ENCODE data around the gene BCAR1. TPM values are rescaled to one million over a fixed set of nuclear protein-coding genes. Genes with fewer than 3 reads are reported as not detected.

Gene BCAR1
- total and polyA plus RNA-seq, 2 of the 13 experiments (the other 11 are each of a cell fraction or from before 2014, with no cell fraction given) = 48.1 to 51.7 TPM

DNA sequence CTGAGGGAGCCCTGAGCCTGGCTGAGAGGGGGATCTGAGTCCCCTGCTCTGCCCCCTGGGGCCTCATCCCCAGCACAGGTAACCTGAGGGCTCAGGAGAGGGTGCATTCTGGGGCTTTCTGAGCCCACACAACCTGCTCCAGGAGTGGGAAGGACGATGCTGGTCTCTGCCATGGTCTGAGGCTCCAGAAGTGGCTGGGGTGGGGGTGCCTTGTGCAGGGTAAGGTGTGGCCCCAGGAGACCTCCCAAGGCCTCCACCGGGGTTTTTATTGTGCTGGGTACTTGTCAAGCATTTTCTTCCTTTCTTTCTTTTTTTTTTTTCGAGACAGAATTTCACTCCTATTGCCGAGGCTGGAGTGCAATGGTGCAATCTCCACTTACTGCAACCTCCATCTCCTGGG is 32.3 kb downstream of the BCAR1 start (continued):
- TF ChIP-seq CBX2 (IDR thresholded peaks at IDR 0.05; ENCODE audit: low read depth, low read length) = no peak
- TF ChIP-seq CBX2 (CRISPR knock-in tag; IDR thresholded peaks at IDR 0.05; ENCODE audit: low read depth) = no peak

DNA sequence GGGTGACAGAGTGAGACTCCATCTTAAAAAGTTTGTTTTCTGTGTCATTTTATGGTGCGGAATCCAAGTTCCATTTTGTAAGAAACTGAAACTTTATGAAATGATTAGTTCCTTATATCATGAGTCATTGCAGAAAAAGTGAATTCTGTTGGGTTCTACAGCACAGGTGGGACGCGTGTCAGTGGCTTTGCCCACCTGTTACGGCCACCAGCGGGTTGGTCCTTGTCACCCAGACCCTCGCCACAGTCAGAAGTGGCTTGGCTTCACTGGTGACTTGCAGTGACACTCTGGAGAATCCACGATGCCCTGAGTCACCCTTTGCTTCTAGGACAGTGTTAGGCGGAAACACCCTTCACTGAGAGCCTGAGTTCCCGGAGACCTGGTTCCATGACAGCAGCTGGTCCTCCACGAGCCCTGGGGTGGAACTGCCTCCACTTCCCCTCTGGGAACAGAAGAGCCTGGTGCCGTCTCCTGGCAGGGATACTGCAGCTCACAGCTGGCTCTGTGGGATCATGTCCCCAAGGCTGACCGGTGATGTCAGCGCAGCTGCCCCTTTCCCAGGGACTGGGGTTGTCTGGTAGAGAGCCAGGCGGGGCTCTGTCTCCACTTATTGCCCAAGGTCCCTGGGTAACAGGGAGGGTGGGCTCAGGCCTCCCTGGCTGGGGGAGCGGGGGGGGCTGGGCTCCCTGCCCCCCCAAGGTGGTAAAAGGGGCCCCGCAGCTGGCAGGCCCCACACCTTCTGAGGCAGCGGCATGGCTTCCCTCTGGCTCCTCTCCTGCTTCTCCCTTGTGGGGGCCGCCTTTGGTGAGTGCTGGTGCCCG is 33.0 kb downstream of the BCAR1 start, which contains the start of gene CTRB1:
Gene CTRB1 (plus strand): TSS at position 733 of the 821 bp plus-strand sequence. CDS start 20 bp downstream, at position 753.
- WGBS (ENCODE audit: low lambda C conversion rate) = 38% methylated on average over 11 of the region's 19 CpGs
- H2AFZ ChIP-seq (ENCODE audit: low read length) = no peak within 1 kb of the TSS
- no peak within 1 kb of the TSS for H3K27ac ChIP-seq (ENCODE audit: extremely low read length, insufficient read depth, low read length)
- no peaks in the 10 kb centered on the region for H3K79me2 ChIP-seq (ENCODE audit: insufficient read depth, low read length)
- H3K4me3 ChIP-seq (replicated peaks in 1 of 3; ENCODE audit: insufficient read depth in 1 of 3, low read depth in 2 of 3, low read length in 3 of 3) = peak within 1 kb of the TSS in 2 of 3 experiments; percentile 27 to 60; a peak in 4 of 6 replicates
- H3K4me1 ChIP-seq (ENCODE audit: insufficient read depth, low read length) = peaks cover 63% of the 10 kb centered on the region
- intact Hi-C loops (cut with micrococcal nuclease; ENCODE audit: unreplicated experiment) (no loop called here), in situ Hi-C loops (cut with HindIII; ENCODE audit: extremely low pct_ligation_motif_present, low pct_unique_long_range_greater_than_20kb) (no loop called here)
- no peaks in the 10 kb centered on the region for H4K20me1 ChIP-seq (ENCODE audit: insufficient read depth, low read length)
- no TSS peak for BruUV-seq (replicated peaks)
- ATAC-seq (peak; percentile 54), DNase-seq (ENCODE audit: low spot score) (no peak), FAIRE-seq (no peak)
- H3K36me3 ChIP-seq (replicated peaks in 1 of 2; ENCODE audit: control insufficient read depth in 1 of 2, insufficient read depth in 2 of 2, low read length in 2 of 2) = no peaks in the 10 kb centered on the region
- ChIA-PET CTCF (ENCODE audit: low intra/inter-chr PET ratio, low total read pairs) (no interaction called here), POLR2A (interaction anchor here (0.9 to 1.3 kb wide), 2 partner anchors 15 to 27 kb away, joined by 3 read pairs; no protein-coding TSS in a partner anchor)
- no peaks in the 10 kb centered on the region for H3K9me3 ChIP-seq (ENCODE audit: low read length)
- peak within 1 kb of the TSS; percentile 78 for H3K4me2 ChIP-seq (ENCODE audit: low read depth, low read length)
- peaks cover 4 to 39% of the 10 kb centered on the region in 2 experiments; a peak in 3 of 5 replicates for H3K27me3 ChIP-seq (ENCODE audit: control insufficient read depth in 1 of 2, insufficient read depth in 2 of 2, low read length in 2 of 2)
- H3K9ac ChIP-seq (ENCODE audit: insufficient read depth, low read depth, low read length) = peak within 1 kb of the TSS; percentile 44; the same call in 1 of the 2 replicates
- TF ChIP-seq, protein P1, sequence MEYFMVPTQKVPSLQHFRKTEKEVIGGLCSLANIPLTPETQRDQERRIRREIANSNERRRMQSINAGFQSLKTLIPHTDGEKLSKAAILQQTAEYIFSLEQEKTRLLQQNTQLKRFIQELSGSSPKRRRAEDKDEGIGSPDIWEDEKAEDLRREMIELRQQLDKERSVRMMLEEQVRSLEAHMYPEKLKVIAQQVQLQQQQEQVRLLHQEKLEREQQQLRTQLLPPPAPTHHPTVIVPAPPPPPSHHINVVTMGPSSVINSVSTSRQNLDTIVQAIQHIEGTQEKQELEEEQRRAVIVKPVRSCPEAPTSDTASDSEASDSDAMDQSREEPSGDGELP (IDR thresholded peaks at IDR 0.05; ENCODE audit: borderline replicate concordance, low read depth) = peak; percentile 43; the same call in 1 of the 2 replicates
- TF ChIP-seq, protein P2, sequence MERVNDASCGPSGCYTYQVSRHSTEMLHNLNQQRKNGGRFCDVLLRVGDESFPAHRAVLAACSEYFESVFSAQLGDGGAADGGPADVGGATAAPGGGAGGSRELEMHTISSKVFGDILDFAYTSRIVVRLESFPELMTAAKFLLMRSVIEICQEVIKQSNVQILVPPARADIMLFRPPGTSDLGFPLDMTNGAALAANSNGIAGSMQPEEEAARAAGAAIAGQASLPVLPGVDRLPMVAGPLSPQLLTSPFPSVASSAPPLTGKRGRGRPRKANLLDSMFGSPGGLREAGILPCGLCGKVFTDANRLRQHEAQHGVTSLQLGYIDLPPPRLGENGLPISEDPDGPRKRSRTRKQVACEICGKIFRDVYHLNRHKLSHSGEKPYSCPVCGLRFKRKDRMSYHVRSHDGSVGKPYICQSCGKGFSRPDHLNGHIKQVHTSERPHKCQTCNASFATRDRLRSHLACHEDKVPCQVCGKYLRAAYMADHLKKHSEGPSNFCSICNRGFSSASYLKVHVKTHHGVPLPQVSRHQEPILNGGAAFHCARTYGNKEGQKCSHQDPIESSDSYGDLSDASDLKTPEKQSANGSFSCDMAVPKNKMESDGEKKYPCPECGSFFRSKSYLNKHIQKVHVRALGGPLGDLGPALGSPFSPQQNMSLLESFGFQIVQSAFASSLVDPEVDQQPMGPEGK (CRISPR knock-in tag; IDR thresholded peaks at IDR 0.05) = peak; percentile 56
- TF ChIP-seq NR2F6 (IDR thresholded peaks at IDR 0.05) (no peak), NR2F6 (CRISPR knock-in tag; IDR thresholded peaks at IDR 0.05) (no peak), ZBTB7A (CRISPR knock-in tag; IDR thresholded peaks at IDR 0.05) (peak; percentile 17; the same call in 1 of the 2 replicates), ZNF138 (CRISPR knock-in tag; IDR thresholded peaks at IDR 0.05; ENCODE audit: low read depth) (no peak), ZNF605 (CRISPR knock-in tag; IDR thresholded peaks at IDR 0.05) (no peak), MED1 (CRISPR knock-in tag; IDR thresholded peaks at IDR 0.05) (no peak), TBX2 (CRISPR knock-in tag; IDR thresholded peaks at IDR 0.05; ENCODE audit: borderline replicate concordance) (peak; percentile 7; the same call in 1 of the 2 replicates)
- TF ChIP-seq, protein P3, sequence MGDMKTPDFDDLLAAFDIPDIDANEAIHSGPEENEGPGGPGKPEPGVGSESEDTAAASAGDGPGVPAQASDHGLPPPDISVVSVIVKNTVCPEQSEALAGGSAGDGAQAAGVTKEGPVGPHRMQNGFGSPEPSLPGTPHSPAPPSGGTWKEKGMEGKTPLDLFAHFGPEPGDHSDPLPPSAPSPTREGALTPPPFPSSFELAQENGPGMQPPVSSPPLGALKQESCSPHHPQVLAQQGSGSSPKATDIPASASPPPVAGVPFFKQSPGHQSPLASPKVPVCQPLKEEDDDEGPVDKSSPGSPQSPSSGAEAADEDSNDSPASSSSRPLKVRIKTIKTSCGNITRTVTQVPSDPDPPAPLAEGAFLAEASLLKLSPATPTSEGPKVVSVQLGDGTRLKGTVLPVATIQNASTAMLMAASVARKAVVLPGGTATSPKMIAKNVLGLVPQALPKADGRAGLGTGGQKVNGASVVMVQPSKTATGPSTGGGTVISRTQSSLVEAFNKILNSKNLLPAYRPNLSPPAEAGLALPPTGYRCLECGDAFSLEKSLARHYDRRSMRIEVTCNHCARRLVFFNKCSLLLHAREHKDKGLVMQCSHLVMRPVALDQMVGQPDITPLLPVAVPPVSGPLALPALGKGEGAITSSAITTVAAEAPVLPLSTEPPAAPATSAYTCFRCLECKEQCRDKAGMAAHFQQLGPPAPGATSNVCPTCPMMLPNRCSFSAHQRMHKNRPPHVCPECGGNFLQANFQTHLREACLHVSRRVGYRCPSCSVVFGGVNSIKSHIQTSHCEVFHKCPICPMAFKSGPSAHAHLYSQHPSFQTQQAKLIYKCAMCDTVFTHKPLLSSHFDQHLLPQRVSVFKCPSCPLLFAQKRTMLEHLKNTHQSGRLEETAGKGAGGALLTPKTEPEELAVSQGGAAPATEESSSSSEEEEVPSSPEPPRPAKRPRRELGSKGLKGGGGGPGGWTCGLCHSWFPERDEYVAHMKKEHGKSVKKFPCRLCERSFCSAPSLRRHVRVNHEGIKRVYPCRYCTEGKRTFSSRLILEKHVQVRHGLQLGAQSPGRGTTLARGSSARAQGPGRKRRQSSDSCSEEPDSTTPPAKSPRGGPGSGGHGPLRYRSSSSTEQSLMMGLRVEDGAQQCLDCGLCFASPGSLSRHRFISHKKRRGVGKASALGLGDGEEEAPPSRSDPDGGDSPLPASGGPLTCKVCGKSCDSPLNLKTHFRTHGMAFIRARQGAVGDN (CRISPR knock-in tag; IDR thresholded peaks at IDR 0.05) = peak; percentile 54
- TF ChIP-seq, protein P4, sequence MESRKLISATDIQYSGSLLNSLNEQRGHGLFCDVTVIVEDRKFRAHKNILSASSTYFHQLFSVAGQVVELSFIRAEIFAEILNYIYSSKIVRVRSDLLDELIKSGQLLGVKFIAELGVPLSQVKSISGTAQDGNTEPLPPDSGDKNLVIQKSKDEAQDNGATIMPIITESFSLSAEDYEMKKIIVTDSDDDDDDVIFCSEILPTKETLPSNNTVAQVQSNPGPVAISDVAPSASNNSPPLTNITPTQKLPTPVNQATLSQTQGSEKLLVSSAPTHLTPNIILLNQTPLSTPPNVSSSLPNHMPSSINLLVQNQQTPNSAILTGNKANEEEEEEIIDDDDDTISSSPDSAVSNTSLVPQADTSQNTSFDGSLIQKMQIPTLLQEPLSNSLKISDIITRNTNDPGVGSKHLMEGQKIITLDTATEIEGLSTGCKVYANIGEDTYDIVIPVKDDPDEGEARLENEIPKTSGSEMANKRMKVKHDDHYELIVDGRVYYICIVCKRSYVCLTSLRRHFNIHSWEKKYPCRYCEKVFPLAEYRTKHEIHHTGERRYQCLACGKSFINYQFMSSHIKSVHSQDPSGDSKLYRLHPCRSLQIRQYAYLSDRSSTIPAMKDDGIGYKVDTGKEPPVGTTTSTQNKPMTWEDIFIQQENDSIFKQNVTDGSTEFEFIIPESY (CRISPR knock-in tag; IDR thresholded peaks at IDR 0.05) = no peak

All from HepG2 (cell line).